ENCODE results near the gene JUND.

Gene JUND

DNA sequence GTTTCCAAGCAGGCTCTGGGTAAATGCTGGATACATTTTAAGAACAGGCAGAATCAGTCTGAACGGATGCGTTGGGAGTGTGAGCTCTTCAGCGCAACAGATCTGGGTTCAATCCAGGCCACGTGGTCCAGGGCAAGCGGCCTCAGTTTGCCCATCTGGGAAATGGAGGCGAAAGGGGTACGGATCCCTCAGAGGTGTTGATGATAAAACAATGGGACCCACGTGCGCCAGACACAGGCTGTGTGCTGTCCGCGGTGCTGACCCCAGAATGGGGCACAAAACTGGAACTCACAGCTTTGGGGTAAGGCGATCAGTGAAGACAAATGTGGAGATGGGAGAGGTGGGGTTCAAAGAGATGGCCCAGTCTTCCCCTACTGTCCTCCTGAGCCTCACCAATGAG, 42.1 kb downstream of the JUND start:
- DNase-seq = no peak

- DNase-seq = no peak
Measured at GRCh38 chr19:18234194-18234593, 47.2 kb downstream of the JUND start.

- DNase-seq = no peak
Measured at GRCh38 chr19:18233224-18233825, 48.1 kb downstream of the JUND start.

DNA sequence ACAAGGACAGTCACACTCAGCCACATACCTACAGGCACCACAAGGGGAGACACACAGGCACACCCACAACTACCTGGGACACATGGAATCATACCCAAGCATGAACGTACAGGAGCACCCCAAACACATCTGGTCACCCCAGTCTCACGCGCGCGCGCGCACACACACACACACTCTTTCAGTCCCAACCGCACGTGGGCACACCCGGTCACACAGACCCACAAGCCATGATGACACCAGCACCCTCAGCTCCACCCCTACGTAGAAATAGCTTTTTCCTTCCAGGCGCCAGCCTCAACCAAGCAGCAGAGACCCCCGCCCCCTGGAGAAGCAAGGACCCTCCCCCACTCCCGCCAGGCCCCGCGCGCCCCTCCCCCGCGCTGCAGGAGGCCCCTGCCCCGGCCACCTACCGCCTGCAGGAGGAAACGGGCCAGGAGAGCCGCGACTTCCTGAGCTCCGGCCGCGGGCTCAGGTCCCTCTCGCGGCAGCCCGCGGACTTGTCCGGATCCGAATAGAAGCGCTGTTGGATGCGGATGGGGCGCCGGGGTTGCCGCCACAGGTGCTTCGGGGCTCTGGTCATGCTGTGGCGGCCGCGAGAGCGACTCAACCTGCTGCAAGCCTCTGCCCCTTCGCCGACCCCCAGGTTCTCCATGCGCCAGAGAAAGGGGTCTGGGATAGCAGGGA, 48.7 kb downstream of the JUND start:
- DNase-seq = peak; percentile 76

GRCh38 chr19:18231775-18232174, 49.6 kb downstream of the JUND start:
- no peak for DNase-seq

GRCh38 chr19:18230941-18231734, 50.3 kb downstream of the JUND start:
- no peak for DNase-seq

- DNase-seq = no peak
Measured at GRCh38 chr19:18229915-18230314, 51.5 kb downstream of the JUND start.
